ENCODE data around the gene KRTAP10-5.

DNA sequence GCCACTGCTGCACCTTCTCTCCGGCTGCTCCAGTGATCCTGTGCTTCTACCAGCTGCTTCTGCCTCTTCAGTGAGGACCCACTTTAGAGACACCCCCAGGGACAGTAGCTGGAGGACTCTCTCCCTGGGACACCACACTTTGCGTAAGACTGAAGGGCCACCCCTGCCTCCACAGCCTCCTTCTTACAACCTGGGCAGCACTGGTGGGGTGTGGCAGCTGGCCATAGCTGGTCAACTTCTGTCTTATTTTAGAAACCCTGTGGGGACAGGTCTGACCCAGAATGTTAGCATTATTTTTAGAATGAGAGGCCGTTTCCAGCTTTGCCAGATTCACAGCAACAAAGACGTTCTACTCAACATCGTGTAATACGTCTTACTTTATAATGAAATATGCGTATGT lies 45.4 kb upstream of the KRTAP10-5 start:
- TF ChIP-seq, protein P1, sequence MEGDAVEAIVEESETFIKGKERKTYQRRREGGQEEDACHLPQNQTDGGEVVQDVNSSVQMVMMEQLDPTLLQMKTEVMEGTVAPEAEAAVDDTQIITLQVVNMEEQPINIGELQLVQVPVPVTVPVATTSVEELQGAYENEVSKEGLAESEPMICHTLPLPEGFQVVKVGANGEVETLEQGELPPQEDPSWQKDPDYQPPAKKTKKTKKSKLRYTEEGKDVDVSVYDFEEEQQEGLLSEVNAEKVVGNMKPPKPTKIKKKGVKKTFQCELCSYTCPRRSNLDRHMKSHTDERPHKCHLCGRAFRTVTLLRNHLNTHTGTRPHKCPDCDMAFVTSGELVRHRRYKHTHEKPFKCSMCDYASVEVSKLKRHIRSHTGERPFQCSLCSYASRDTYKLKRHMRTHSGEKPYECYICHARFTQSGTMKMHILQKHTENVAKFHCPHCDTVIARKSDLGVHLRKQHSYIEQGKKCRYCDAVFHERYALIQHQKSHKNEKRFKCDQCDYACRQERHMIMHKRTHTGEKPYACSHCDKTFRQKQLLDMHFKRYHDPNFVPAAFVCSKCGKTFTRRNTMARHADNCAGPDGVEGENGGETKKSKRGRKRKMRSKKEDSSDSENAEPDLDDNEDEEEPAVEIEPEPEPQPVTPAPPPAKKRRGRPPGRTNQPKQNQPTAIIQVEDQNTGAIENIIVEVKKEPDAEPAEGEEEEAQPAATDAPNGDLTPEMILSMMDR (IDR thresholded peaks at IDR 0.05) = no peak
- TF ChIP-seq POLR2AphosphoS5 (IDR thresholded peaks at IDR 0.05; ENCODE audit: low read depth, low read length) (no peak), SIN3A (IDR thresholded peaks at IDR 0.05; ENCODE audit: borderline replicate concordance, insufficient read depth, low read depth, low read length) (no peak)
- TF ChIP-seq, protein P2, sequence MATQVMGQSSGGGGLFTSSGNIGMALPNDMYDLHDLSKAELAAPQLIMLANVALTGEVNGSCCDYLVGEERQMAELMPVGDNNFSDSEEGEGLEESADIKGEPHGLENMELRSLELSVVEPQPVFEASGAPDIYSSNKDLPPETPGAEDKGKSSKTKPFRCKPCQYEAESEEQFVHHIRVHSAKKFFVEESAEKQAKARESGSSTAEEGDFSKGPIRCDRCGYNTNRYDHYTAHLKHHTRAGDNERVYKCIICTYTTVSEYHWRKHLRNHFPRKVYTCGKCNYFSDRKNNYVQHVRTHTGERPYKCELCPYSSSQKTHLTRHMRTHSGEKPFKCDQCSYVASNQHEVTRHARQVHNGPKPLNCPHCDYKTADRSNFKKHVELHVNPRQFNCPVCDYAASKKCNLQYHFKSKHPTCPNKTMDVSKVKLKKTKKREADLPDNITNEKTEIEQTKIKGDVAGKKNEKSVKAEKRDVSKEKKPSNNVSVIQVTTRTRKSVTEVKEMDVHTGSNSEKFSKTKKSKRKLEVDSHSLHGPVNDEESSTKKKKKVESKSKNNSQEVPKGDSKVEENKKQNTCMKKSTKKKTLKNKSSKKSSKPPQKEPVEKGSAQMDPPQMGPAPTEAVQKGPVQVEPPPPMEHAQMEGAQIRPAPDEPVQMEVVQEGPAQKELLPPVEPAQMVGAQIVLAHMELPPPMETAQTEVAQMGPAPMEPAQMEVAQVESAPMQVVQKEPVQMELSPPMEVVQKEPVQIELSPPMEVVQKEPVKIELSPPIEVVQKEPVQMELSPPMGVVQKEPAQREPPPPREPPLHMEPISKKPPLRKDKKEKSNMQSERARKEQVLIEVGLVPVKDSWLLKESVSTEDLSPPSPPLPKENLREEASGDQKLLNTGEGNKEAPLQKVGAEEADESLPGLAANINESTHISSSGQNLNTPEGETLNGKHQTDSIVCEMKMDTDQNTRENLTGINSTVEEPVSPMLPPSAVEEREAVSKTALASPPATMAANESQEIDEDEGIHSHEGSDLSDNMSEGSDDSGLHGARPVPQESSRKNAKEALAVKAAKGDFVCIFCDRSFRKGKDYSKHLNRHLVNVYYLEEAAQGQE (IDR thresholded peaks at IDR 0.05; ENCODE audit: insufficient read depth in 1 of 2, low read depth in 2 of 2, low read length in 1 of 2) = no peak
